HG02763 (cell line): ENCODE data around the gene ERVH48-1.
"Not testable (repeated sequence)": the region's sequence is repeated elsewhere in the genome, so short reads cannot be mapped to it uniquely, and the experiment has no call there.

ENCODE experiments used
- ATAC-seq: cut with Tn5 transposase; IDR thresholded peaks from one replicate; pipeline ENCODE4 v1.9.1; 2021; ENCODE audit warnings: mild to moderate bottlenecking, moderate library complexity; ENCODE audit not compliant: unreplicated experiment

The ERVH48-1 gene

GRCh38 chr21:42925114-42925926, at the start of gene ERVH48-1:
Gene ERVH48-1, minus strand, starts transcription at chr21:42925630. Its CDS starts 6,624 bp downstream, at chr21:42919006.
- ATAC-seq = no peak

- peak; percentile 79 for ATAC-seq
These were observed 48.8 kb upstream of the ERVH48-1 start, which contains the start of gene PKNOX1 for GRCh38 chr21:42973991-42974831. Gene PKNOX1, plus strand, starts transcription at chr21:42974562. Its CDS starts 29,820 bp downstream, at chr21:43004382.

- peak; percentile 3 for ATAC-seq
These were observed 48.0 kb upstream of the ERVH48-1 start for GRCh38 chr21:42973309-42973990.

GRCh38 chr21:42971897-42972275, 46.5 kb upstream of the ERVH48-1 start:
- ATAC-seq = no peak

GRCh38 chr21:42970946-42971653, 45.7 kb upstream of the ERVH48-1 start:
- ATAC-seq = no peak

GRCh38 chr21:42969193-42969600, 43.8 kb upstream of the ERVH48-1 start:
- ATAC-seq = no peak

- ATAC-seq = not testable (repeated sequence)
These were observed 42.2 kb upstream of the ERVH48-1 start for GRCh38 chr21:42967616-42968015.

GRCh38 chr21:42965211-42965560, 39.8 kb upstream of the ERVH48-1 start:
- no peak for ATAC-seq

GRCh38 chr21:42964546-42965210, 39.2 kb upstream of the ERVH48-1 start:
- ATAC-seq = no peak

- ATAC-seq = no peak
These were observed 38.7 kb upstream of the ERVH48-1 start for GRCh38 chr21:42964086-42964485.

GRCh38 chr21:42962380-42963007, 37.1 kb upstream of the ERVH48-1 start:
- ATAC-seq = no peak

GRCh38 chr21:42959728-42960127, 34.3 kb upstream of the ERVH48-1 start:
- ATAC-seq = no peak

GRCh38 chr21:42958122-42958521, 32.7 kb upstream of the ERVH48-1 start:
- not testable (repeated sequence) for ATAC-seq

- no peak for ATAC-seq
These were observed 31.6 kb upstream of the ERVH48-1 start for GRCh38 chr21:42956824-42957630.

- not testable (repeated sequence) for ATAC-seq
These were observed 25.8 kb upstream of the ERVH48-1 start for GRCh38 chr21:42951193-42951592.

GRCh38 chr21:42949094-42949755, 23.8 kb upstream of the ERVH48-1 start:
- not testable (repeated sequence) for ATAC-seq

GRCh38 chr21:42942244-42942643, 16.8 kb upstream of the ERVH48-1 start:
- no peak for ATAC-seq

- ATAC-seq = no peak
These were observed 16.3 kb upstream of the ERVH48-1 start for GRCh38 chr21:42941696-42942085.
